CD8-positive, alpha-beta memory T cell (primary cell): ENCODE data around the gene AGPAT1. TPM values are rescaled to one million over a fixed set of nuclear protein-coding genes. Genes with fewer than 3 reads are reported as not detected.
A peak's percentile ranks its signal among the peaks of the same experiment; 100 is the strongest.

Source experiments
- CTCF ChIA-PET: fragments of 350-600 bp; sonication (Branson Sonifier 250); formaldehyde crosslinking; loops from one replicate; lab custom pipeline; 2021; ENCODE audit warnings: antibody characterized with exemption; lab: Charles Lee
- POLR2A ChIA-PET: fragments of 350-600 bp; sonication (Branson Sonifier 250); formaldehyde crosslinking; loops from one replicate; lab custom pipeline; 2021; ENCODE audit warnings: antibody characterized with exemption; lab: Charles Lee
- DNase-seq, 5 donors: peaks; one replicate each; pipeline versions ENCODE4 v3.0.0 to v3.0.0-alpha.2; 2020 to 2022; ENCODE audit warnings: mixed read lengths in 1 of 5
- H3K27ac ChIP-seq: one replicate; pipeline ENCODE4 v1.7.0; 2013; ENCODE audit warnings: low read depth, mild to moderate bottlenecking, low read length, moderate library complexity
- H3K27me3 ChIP-seq: 2 replicates; pipeline ENCODE4 v1.7.0; 2013; ENCODE audit warnings: low read length, mild to moderate bottlenecking; ENCODE audit not compliant: insufficient read depth, poor library complexity, severe bottlenecking
- H3K36me3 ChIP-seq: 2 replicates; pipeline ENCODE4 v1.7.0; 2013; ENCODE audit warnings: mild to moderate bottlenecking, low read length, moderate library complexity; ENCODE audit not compliant: insufficient read depth
- H3K4me1 ChIP-seq: 2 replicates; pipeline ENCODE4 v1.7.0; 2013; ENCODE audit warnings: mild to moderate bottlenecking, low read length, moderate library complexity; ENCODE audit not compliant: insufficient read depth
- H3K4me3 ChIP-seq: 2 replicates; pipeline ENCODE4 v1.7.0; 2013; ENCODE audit warnings: mild to moderate bottlenecking, low read length
- H3K9me3 ChIP-seq: 2 replicates; pipeline ENCODE4 v1.7.0; 2013; ENCODE audit warnings: mild to moderate bottlenecking, low read length
- H3K27ac Mint-ChIP-seq, 8 donors: one replicate each; pipeline ENCODE4 v1.8.0; 2020 to 2021; ENCODE audit warnings: mixed read lengths in 8 of 8, mild to moderate bottlenecking in 6 of 8, inconsistent platforms in 3 of 8, moderate library complexity in 3 of 8
- H3K27me3 Mint-ChIP-seq, 2 donors: one replicate each; pipeline ENCODE4 v1.8.0; 2020 to 2021; ENCODE audit warnings: mixed read lengths in 2 of 2, mild to moderate bottlenecking in 1 of 2, moderate library complexity in 1 of 2
- H3K36me3 Mint-ChIP-seq, 3 donors: one replicate each; pipeline ENCODE4 v1.8.0; 2020 to 2021; ENCODE audit warnings: mixed read lengths in 3 of 3, inconsistent platforms in 1 of 3, mild to moderate bottlenecking in 1 of 3
- H3K4me1 Mint-ChIP-seq, 3 donors: one replicate each; pipeline ENCODE4 v1.8.0; 2020 to 2021; ENCODE audit warnings: mixed read lengths in 3 of 3, inconsistent platforms in 1 of 3, mild to moderate bottlenecking in 1 of 3
- H3K4me3 Mint-ChIP-seq, 7 donors: one replicate each; pipeline ENCODE4 v1.8.0; 2020 to 2021; ENCODE audit warnings: mixed read lengths in 7 of 7, mild to moderate bottlenecking in 6 of 7, moderate library complexity in 4 of 7, inconsistent platforms in 2 of 7
- H3K9me3 Mint-ChIP-seq, 5 donors: one replicate each; pipeline ENCODE4 v1.8.0; 2020 to 2022; ENCODE audit warnings: mixed read lengths in 5 of 5, mild to moderate bottlenecking in 3 of 5, moderate library complexity in 2 of 5, inconsistent platforms in 1 of 5
- polyA plus RNA-seq: library from polyadenylated mRNA; unstranded; fragments of 300-500 nt; fragmentation: Illumina TruSeq; gene quantifications from one replicate; pipeline ENCODE4 v1.2.3, GENCODE V29; 2021
- total RNA-seq, 2 experiments: library from RNA; stranded (reverse); gene quantifications; one replicate each; pipeline ENCODE4 v1.2.3, GENCODE V29; 2021

AGPAT1 gene
- total and polyA plus RNA-seq, 3 experiments from 2014 or later, result 23.5 to 42.6 (median 42.5) TPM

- Mint-ChIP-seq H3K27me3 (peaks cover 0 to 2% of the 10 kb centered on the region in 2 donors), H3K9me3 (no peaks in the 10 kb centered on the region), H3K4me3 (peak overlapping the region; percentile 92 to 100 (median 96)), H3K27ac (peak overlapping the region; percentile 95 to 99 (median 98)), H3K36me3 (peaks cover 7 to 61% (median 8%) of the 10 kb centered on the region in 3 donors), H3K4me1 (peaks cover 50 to 73% (median 55%) of the 10 kb centered on the region in 3 donors)
- peak in 1 of 5 donors; percentile 29 for DNase-seq
- Histone ChIP-seq H3K27ac (peak overlapping the region; percentile 85), H3K4me3 (peak overlapping the region; percentile 95), H3K27me3 (no peaks in the 10 kb centered on the region), H3K9me3 (no peaks in the 10 kb centered on the region), H3K36me3 (peaks cover 16% of the 10 kb centered on the region), H3K4me1 (peaks cover 55% of the 10 kb centered on the region)
- ChIA-PET POLR2A (interaction anchor here (0.8 to 2.5 kb wide), 4 partner anchors 9 to 661 kb away, joined by 3 to 17 read pairs (median 6); partner anchors contain the start of genes RNF5 and TAP1), CTCF (interaction anchor here (0.8 to 1.5 kb wide), 5 partner anchors 9 to 73 kb away, joined by 3 to 7 read pairs (median 3); no protein-coding TSS in a partner anchor)
These were observed 16.1 kb upstream of the AGPAT1 start for GRCh38 chr6:32191696-32192607.

GRCh38 chr6:32190911-32191677 lies 15.2 kb upstream of the AGPAT1 start:
- CTCF ChIA-PET, result interaction anchor here (0.8 to 2.2 kb wide), 2 partner anchors 9 to 14 kb away, joined by 3 to 8 read pairs; no protein-coding TSS in a partner anchor
- peak overlapping the region; percentile 92 to 100 (median 96) for H3K4me3 Mint-ChIP-seq
- Histone ChIP-seq H3K27ac (peak overlapping the region; percentile 85), H3K27me3 (no peaks in the 10 kb centered on the region), H3K36me3 (peaks cover 24% of the 10 kb centered on the region), H3K4me1 (peaks cover 59% of the 10 kb centered on the region), H3K9me3 (no peaks in the 10 kb centered on the region), H3K4me3 (peak overlapping the region; percentile 95)
- peak overlapping the region; percentile 95 to 99 (median 98) for H3K27ac Mint-ChIP-seq
- H3K27me3 Mint-ChIP-seq, result peaks cover 0 to 2% of the 10 kb centered on the region in 2 donors
- POLR2A ChIA-PET, result interaction anchor here (1.1 to 2.9 kb wide), 4 partner anchors 12 to 63 kb away, joined by 3 to 17 read pairs (median 6); partner anchors contain the start of genes AGPAT1 and ATF6B
- H3K9me3 Mint-ChIP-seq, result no peaks in the 10 kb centered on the region
- H3K4me1 Mint-ChIP-seq, result peaks cover 53 to 74% (median 59%) of the 10 kb centered on the region in 3 donors
- peaks cover 12 to 65% (median 15%) of the 10 kb centered on the region in 3 donors for H3K36me3 Mint-ChIP-seq
- no peak for DNase-seq

DNA sequence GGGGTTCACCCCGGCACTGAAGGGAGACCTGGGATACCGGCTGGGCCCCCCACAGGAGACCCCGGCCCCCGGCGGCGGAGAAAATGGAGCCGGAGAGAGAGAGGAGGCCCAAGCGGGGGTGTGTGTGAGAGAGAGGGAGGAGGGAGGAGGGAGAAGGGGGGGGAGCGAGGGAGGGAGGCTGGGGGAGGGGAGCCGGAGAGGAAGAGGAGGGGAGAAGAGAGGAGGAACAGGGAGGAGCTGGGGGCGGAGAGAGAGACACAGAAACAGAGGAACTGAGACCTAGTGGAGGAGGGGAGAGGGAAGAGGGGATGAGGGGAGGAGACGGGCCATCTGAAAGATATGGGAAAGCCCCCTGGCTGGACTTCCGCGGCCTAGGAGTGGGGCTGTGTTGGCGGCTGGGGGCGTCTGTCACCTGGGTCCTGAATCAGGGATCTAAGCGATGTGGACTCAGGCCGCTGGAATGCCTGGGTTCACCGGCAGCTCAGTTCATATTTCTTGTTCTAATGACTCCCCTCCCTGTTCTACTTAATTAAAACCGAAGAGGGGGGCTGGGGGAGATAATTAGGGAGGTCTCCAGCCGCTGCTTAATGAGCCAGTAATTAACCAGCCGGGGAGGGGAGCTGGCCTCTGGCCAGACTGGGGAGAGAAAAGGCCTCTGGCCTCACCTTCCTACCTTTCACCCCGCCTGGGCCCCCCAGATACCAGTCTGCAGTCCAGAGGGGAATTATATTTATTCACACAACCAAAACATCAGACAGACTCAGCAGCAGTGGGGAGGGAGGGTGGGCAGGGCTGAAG lies 14.4 kb upstream of the AGPAT1 start, which contains the start of gene PBX2:
TSS of gene PBX2 (minus strand) at position 149 of the 798 bp plus-strand sequence. CDS start 287 bp downstream, outside the sequence.
- Mint-ChIP-seq H3K4me3 (peak within 1 kb of the TSS; percentile 92 to 100 (median 97)), H3K27me3 (peaks cover 0 to 4% of the 10 kb centered on the region in 2 donors), H3K4me1 (peaks cover 57 to 78% (median 64%) of the 10 kb centered on the region in 3 donors), H3K9me3 (no peaks in the 10 kb centered on the region), H3K27ac (peak within 1 kb of the TSS; percentile 95 to 99 (median 98)), H3K36me3 (peaks cover 12 to 68% (median 20%) of the 10 kb centered on the region in 3 donors)
- ChIA-PET POLR2A (interaction anchor here (1.0 to 2.9 kb wide), 5 partner anchors 11 to 73 kb away, joined by 3 to 17 read pairs (median 5); partner anchors contain the start of genes AGPAT1 and ATF6B), CTCF (interaction anchor here (0.8 to 2.2 kb wide), 2 partner anchors 8 to 13 kb away, joined by 3 to 8 read pairs; no protein-coding TSS in a partner anchor)
- Histone ChIP-seq H3K27ac (peak within 1 kb of the TSS; percentile 85), H3K4me3 (peak within 1 kb of the TSS; percentile 95), H3K36me3 (peaks cover 27% of the 10 kb centered on the region), H3K4me1 (peaks cover 62% of the 10 kb centered on the region), H3K9me3 (no peaks in the 10 kb centered on the region), H3K27me3 (no peaks in the 10 kb centered on the region)
- peak; percentile 68 to 85 (median 71) for DNase-seq

GRCh38 chr6:32189742-32190053 lies 13.8 kb upstream of the AGPAT1 start:
- H3K9me3 Mint-ChIP-seq, result no peaks in the 10 kb centered on the region
- POLR2A ChIA-PET, result interaction anchor here (1.0 to 2.9 kb wide), 5 partner anchors 10 to 72 kb away, joined by 3 to 17 read pairs (median 5); partner anchors contain the start of genes AGPAT1 and ATF6B
- Histone ChIP-seq H3K27me3 (no peaks in the 10 kb centered on the region), H3K9me3 (no peaks in the 10 kb centered on the region), H3K36me3 (peaks cover 27% of the 10 kb centered on the region), H3K27ac (peak overlapping the region; percentile 85), H3K4me1 (peaks cover 56% of the 10 kb centered on the region), H3K4me3 (peak overlapping the region; percentile 74)
- CTCF ChIA-PET, result interaction anchor here (2.2 kb wide), 1 partner anchor 13 kb away, joined by 8 read pairs; no protein-coding TSS in a partner anchor
- DNase-seq, result peak in 1 of 5 donors; percentile 21
- peaks cover 12 to 68% (median 20%) of the 10 kb centered on the region in 3 donors for H3K36me3 Mint-ChIP-seq
- peak overlapping the region; percentile 84 to 99 (median 95) for H3K27ac Mint-ChIP-seq
- H3K4me1 Mint-ChIP-seq, result peaks cover 51 to 73% (median 58%) of the 10 kb centered on the region in 3 donors
- H3K27me3 Mint-ChIP-seq, result peaks cover 0 to 4% of the 10 kb centered on the region in 2 donors
- peak overlapping the region; percentile 88 to 97 (median 93) for H3K4me3 Mint-ChIP-seq

DNA sequence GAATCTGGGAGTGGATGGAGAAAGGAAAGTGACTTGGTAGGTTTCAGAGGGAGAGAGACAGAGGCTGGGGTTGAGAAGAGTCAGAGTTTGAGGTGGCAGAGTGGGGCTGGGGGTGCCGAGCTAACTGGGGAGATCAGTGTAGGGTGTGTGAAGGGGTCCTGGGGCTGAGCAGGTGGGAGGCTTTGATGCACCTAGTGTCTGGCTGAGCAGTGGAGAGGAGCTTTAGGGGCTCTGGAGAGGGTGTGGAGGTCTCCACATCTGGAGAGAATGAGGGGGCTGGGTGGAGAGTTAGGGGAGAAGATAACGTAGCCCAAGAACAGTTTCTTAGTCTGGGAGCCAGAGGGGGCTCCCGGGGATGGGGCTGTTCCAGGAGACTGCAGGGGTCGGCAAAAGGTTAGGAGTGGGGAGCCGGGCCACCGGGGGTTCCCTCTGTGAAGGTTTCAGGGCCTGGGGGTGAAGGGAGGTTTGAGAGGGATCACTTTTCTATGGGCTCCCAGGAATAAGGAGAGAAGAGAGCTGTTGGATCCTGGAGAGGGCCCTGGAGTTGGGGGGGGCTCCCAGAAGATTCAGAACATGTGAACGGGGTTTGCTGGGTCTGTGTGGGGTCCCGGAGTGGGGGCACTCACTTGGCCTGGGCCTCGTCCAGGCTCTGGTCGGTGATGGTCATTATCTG lies 13.3 kb upstream of the AGPAT1 start:
- Histone ChIP-seq H3K4me1 (peaks cover 51% of the 10 kb centered on the region), H3K27me3 (no peaks in the 10 kb centered on the region), H3K36me3 (peaks cover 27% of the 10 kb centered on the region), H3K27ac (peak overlapping the region; percentile 85), H3K4me3 (peak overlapping the region; percentile 74), H3K9me3 (no peaks in the 10 kb centered on the region)
- Mint-ChIP-seq H3K9me3 (no peaks in the 10 kb centered on the region), H3K27ac (peak overlapping the region; percentile 84 to 98 (median 95)), H3K4me1 (peaks cover 47 to 69% (median 53%) of the 10 kb centered on the region in 3 donors), H3K27me3 (peaks cover 0 to 4% of the 10 kb centered on the region in 2 donors), H3K36me3 (peaks cover 12 to 70% (median 20%) of the 10 kb centered on the region in 3 donors), H3K4me3 (peak overlapping the region; percentile 88 to 97 (median 93))
- DNase-seq, result peak in 1 of 5 donors; percentile 30
- ChIA-PET POLR2A (interaction anchor here (2.5 to 2.9 kb wide), 2 partner anchors 10 to 12 kb away, joined by 7 to 17 read pairs; no protein-coding TSS in a partner anchor), CTCF (interaction anchor here (0.9 to 2.2 kb wide), 2 partner anchors 10 to 12 kb away, joined by 3 to 8 read pairs; no protein-coding TSS in a partner anchor)

GRCh38 chr6:32188381-32189068 lies 12.6 kb upstream of the AGPAT1 start:
- ChIA-PET CTCF (interaction anchor here (0.9 kb wide), 1 partner anchor 9 kb away, joined by 3 read pairs; no protein-coding TSS in a partner anchor), POLR2A (interaction anchor here (0.5 to 2.9 kb wide), 2 partner anchors 9 to 452 kb away, joined by 7 to 17 read pairs; no protein-coding TSS in a partner anchor)
- H3K4me1 ChIP-seq, result peaks cover 44% of the 10 kb centered on the region
- peak overlapping the region; percentile 88 to 97 (median 93) for H3K4me3 Mint-ChIP-seq
- peak overlapping the region; percentile 85 for H3K27ac ChIP-seq
- H3K27me3 ChIP-seq, result no peaks in the 10 kb centered on the region
- H3K27ac Mint-ChIP-seq, result peak overlapping the region; percentile 84 to 98 (median 95)
- H3K36me3 ChIP-seq, result peaks cover 29% of the 10 kb centered on the region
- peaks cover 41 to 65% (median 46%) of the 10 kb centered on the region in 3 donors for H3K4me1 Mint-ChIP-seq
- peak in 1 of 5 donors; percentile 43 for DNase-seq
- H3K4me3 ChIP-seq, result peak overlapping the region; percentile 74
- no peaks in the 10 kb centered on the region for H3K9me3 ChIP-seq
- no peaks in the 10 kb centered on the region for H3K9me3 Mint-ChIP-seq
- peaks cover 12 to 77% (median 20%) of the 10 kb centered on the region in 3 donors for H3K36me3 Mint-ChIP-seq
- peaks cover 0 to 2% of the 10 kb centered on the region in 2 donors for H3K27me3 Mint-ChIP-seq
